Thoracic aorta (tissue), 2 donors: ENCODE results near the gene SLC25A38. TPM values are rescaled to one million over a fixed set of nuclear protein-coding genes. Genes with fewer than 3 reads are reported as not detected.

Source experiments
- ATAC-seq: fragments of 150-250 bp; one replicate; pipeline ENCODE4 v1.8.0; 2017; ENCODE audit warnings: low read depth; ENCODE audit not compliant: insufficient number of reproducible peaks, low FRiP score
- DNase-seq: peaks from one replicate; pipeline ENCODE4 v3.0.0-alpha.2; 2020; ENCODE audit warnings: low spot score
- H3K27ac ChIP-seq, 2 donors: fragments of 200-600 bp; sonication (generic); 1 replicate in 1 of 2; 2 replicates in 1 of 2; pipeline ENCODE4 v1.5.1; 2016; ENCODE audit warnings: mild to moderate bottlenecking in 2 of 2, moderate library complexity in 2 of 2
- H3K27me3 ChIP-seq: fragments of 200-600 bp; sonication (generic); replicated peaks from 2 replicates; pipeline ENCODE4 v1.6.0; 2016; ENCODE audit warnings: mild to moderate bottlenecking; ENCODE audit not compliant: insufficient read depth
- H3K36me3 ChIP-seq: fragments of 200-600 bp; sonication (generic); one replicate; pipeline ENCODE4 v1.5.1; 2016
- H3K4me1 ChIP-seq, 2 donors: fragments of 200-600 bp; sonication (generic); 1 replicate in 1 of 2; 2 replicates in 1 of 2; pipeline versions ENCODE4 v1.5.1 to v1.6.0; 2016; ENCODE audit warnings: low read depth in 2 of 2, mild to moderate bottlenecking in 1 of 2; ENCODE audit not compliant: control insufficient read depth in 1 of 2
- H3K4me3 ChIP-seq: fragments of 200-600 bp; sonication (generic); 2 replicates; pipeline ENCODE4 v1.5.1; 2016; ENCODE audit warnings: mild to moderate bottlenecking
- H3K9me3 ChIP-seq: fragments of 200-600 bp; sonication (generic); 2 replicates; pipeline ENCODE4 v1.5.1; 2016
- total RNA-seq, 2 donors: library from RNA; depleted of rRNA; stranded (reverse); fragments of >200 nt; gene quantifications; one replicate each; pipeline versions ENCODE4 v1.1.0 to v1.2.3, GENCODE V29; 2016
- TF ChIP-seq, protein P1 (sequence below): fragments of 200-600 bp; sonication (generic); IDR thresholded peaks from one replicate; pipeline ENCODE4 v1.5.1; 2019; ENCODE audit warnings: antibody characterized with exemption

Gene SLC25A38
- total RNA-seq, 2 donors from 2014 or later = 30.5 to 31.8 TPM

DNA sequence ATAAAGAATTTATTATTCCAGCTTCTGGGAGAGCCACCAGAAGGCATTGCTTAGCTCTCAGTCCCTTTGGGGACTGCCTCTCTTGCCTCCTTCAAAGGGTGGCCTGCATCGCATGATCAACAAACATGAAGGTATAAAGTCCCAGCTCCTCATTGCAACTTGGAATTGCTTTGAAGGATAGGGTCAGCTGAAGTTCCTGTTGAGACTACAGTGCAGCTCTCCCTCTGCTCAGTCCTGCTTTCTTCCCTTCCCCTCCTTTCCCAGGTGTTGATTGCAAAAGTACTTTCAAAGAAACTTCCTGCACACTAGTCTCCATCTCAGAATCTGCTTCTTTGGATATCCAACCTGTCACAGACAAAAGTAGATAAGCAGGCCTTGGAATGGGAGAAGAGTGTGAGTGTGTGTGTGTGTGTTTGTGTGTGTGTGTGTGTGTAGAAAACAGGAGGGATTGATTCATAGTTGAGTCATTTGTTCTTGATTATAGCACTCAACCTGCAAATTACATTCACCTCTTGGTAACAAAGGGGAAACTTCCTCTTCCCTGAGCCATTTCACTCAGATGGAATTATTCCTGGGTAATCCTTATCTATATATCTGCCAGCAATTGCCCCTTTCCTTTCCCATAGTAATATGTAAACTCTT is 40.0 kb upstream of the SLC25A38 start:
- ATAC-seq = no peak
- TF ChIP-seq, protein P1, sequence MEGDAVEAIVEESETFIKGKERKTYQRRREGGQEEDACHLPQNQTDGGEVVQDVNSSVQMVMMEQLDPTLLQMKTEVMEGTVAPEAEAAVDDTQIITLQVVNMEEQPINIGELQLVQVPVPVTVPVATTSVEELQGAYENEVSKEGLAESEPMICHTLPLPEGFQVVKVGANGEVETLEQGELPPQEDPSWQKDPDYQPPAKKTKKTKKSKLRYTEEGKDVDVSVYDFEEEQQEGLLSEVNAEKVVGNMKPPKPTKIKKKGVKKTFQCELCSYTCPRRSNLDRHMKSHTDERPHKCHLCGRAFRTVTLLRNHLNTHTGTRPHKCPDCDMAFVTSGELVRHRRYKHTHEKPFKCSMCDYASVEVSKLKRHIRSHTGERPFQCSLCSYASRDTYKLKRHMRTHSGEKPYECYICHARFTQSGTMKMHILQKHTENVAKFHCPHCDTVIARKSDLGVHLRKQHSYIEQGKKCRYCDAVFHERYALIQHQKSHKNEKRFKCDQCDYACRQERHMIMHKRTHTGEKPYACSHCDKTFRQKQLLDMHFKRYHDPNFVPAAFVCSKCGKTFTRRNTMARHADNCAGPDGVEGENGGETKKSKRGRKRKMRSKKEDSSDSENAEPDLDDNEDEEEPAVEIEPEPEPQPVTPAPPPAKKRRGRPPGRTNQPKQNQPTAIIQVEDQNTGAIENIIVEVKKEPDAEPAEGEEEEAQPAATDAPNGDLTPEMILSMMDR = no peak
- Histone ChIP-seq H3K27ac (no peak overlapping the region), H3K9me3 (no peaks in the 10 kb centered on the region), H3K36me3 (no peaks in the 10 kb centered on the region), H3K27me3 (no peaks in the 10 kb centered on the region), H3K4me3 (no peak overlapping the region), H3K4me1 (no peaks in the 10 kb centered on the region)
- no peak for DNase-seq

DNA sequence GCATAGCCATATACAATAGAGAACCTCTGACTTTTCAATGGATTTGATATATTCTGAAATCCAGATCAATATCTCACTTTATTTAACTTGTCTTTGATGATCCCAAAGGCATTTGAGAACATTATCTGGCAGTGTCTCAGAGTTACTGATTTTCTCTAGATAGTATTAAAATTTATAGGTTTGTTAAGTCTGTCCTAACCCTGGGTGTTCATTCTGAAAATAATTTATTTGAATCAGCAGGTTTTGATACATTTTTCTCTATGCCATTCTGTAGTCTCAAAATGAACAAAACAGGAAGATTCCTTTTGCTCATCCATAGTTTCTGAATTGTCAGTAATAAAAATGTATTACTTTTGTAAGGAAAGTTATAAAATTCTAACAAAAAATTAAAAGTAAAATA is 39.4 kb upstream of the SLC25A38 start:
- H3K36me3 ChIP-seq = no peaks in the 10 kb centered on the region
- ATAC-seq = no peak
- no peak overlapping the region for H3K4me3 ChIP-seq
- TF ChIP-seq, protein P1 = no peak
- DNase-seq = no peak
- H3K27me3 ChIP-seq = no peaks in the 10 kb centered on the region
- no peaks in the 10 kb centered on the region for H3K9me3 ChIP-seq
- H3K4me1 ChIP-seq = no peaks in the 10 kb centered on the region
- no peak overlapping the region for H3K27ac ChIP-seq

DNA sequence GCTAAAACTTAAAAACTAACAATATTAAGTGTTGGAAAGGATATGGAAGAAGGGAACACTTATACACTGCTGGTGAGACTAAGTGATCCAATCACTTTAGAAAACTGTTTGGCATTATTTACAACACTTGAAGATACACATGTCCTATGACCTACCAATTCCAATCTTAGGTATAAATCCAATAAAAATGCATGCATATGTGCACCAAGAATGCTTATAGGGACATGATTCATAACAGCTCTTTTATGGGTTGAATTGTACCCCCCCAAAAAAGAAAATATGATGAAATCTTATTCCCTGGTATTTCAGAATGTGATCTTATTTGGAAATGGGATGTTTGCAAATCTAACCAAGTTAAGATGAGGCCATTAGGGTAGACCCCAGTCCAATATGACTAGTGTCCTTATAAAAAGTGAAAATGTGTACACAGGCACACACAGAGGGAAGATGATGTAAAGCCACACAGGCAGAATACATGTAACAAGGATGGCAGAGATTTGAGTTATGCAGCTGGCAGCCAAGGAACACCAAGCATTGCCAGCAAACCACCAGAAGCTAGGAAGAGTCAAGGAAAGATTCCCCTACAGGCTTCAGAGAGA is 38.3 kb upstream of the SLC25A38 start:
- Histone ChIP-seq H3K36me3 (no peaks in the 10 kb centered on the region), H3K27me3 (no peaks in the 10 kb centered on the region), H3K4me1 (no peaks in the 10 kb centered on the region), H3K4me3 (no peak overlapping the region), H3K27ac (no peak overlapping the region), H3K9me3 (no peaks in the 10 kb centered on the region)
- ATAC-seq (no peak), DNase-seq (no peak)
- TF ChIP-seq, protein P1 = no peak

DNA sequence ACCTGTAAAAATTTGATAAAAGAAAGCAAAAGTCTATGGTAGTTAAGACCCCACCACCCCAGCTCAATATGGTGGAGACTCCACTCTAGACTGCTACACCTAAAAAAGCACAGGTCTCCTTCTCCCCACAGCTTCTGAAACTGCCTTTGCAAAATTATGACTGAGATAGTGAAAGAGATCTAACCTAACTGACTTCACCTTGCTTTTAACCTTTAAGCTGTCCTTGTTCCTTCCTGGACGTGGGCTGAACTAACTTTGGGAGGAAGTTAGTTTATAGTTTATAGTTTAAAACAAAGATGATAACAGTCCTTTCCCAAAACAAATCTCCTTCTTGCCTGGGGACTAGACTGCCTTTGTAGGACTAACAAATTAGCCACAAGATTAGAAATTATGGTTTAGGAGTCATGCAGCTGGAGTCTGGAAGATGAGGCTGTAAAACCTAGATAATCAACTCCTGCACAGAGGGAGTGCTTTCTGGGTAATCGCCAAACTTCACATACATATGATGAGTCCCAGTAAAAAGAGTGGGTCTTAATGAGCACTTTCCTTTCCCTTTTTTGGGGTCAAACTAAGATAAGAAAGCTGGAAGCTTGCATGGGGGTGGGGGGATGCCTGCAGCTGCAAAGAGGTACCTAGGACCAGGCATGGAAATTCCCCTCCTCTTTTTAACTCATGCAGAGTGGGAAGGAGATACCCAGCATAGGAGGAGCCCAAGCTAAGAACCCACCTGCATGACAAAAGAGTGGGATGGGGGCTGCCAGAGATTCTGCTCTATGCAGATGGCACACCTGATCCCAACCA is 36.2 kb upstream of the SLC25A38 start:
- no peaks in the 10 kb centered on the region for H3K36me3 ChIP-seq
- H3K4me1 ChIP-seq = no peaks in the 10 kb centered on the region
- no peaks in the 10 kb centered on the region for H3K27me3 ChIP-seq
- ATAC-seq = no peak
- H3K4me3 ChIP-seq = no peak overlapping the region
- no peak for DNase-seq
- no peaks in the 10 kb centered on the region for H3K9me3 ChIP-seq
- TF ChIP-seq, protein P1 = no peak
- no peak overlapping the region for H3K27ac ChIP-seq

DNA sequence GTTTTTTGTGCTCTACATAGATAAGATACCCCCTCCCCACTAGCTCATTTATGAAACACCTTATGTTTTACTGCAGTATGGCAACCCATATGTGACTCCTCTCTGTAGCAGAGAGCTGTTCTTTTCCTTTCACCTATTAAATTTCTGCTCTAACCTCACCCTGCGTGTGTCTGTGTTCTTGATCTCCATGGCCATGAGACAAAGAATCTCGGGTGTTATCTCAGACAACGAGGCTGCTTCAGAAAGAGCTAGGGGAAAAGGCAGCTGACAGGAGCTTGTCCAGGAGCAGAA is 35.6 kb upstream of the SLC25A38 start:
- TF ChIP-seq, protein P1 = no peak
- Histone ChIP-seq H3K27me3 (no peaks in the 10 kb centered on the region), H3K36me3 (no peaks in the 10 kb centered on the region), H3K27ac (no peak overlapping the region), H3K4me1 (no peaks in the 10 kb centered on the region), H3K4me3 (no peak overlapping the region), H3K9me3 (no peaks in the 10 kb centered on the region)
- no peak for ATAC-seq
- DNase-seq = no peak
